Lung (tissue), 12 donors: Measurements from ENCODE around the gene ZSWIM4. TPM values are rescaled to one million over a fixed set of nuclear protein-coding genes. Genes with fewer than 3 reads are reported as not detected.

Experiments
- ATAC-seq: fragments of 200-7000 bp; cut with Tn5 transposase; one replicate; pipeline ENCODE4 v1.9.1; 2020; ENCODE audit warnings: moderate number of reproducible peaks; ENCODE audit not compliant: insufficient read depth, low FRiP score
- DNase-seq, 3 donors: peaks; one replicate each; pipeline ENCODE4 v3.0.0-alpha.2; 2013 to 2017
- H3K27ac ChIP-seq, 2 donors: one replicate each; pipeline ENCODE4 v1.5.1; 2013; ENCODE audit warnings: mild to moderate bottlenecking in 2 of 2, moderate library complexity in 2 of 2, control low read depth in 1 of 2, inconsistent platforms in 1 of 2, low read depth in 1 of 2, low read length in 1 of 2
- H3K27me3 ChIP-seq, 3 donors: one replicate each; pipeline ENCODE4 v1.5.1; 2013; ENCODE audit warnings: low read length in 2 of 3; ENCODE audit not compliant: control insufficient read depth in 3 of 3, insufficient read depth in 3 of 3
- H3K36me3 ChIP-seq, 4 donors: one replicate each; pipeline ENCODE4 v1.5.1; 2013; ENCODE audit warnings: low read length in 4 of 4, mild to moderate bottlenecking in 1 of 4, moderate library complexity in 1 of 4; ENCODE audit not compliant: control insufficient read depth in 4 of 4, insufficient read depth in 4 of 4
- H3K4me1 ChIP-seq, 5 donors: one replicate each; pipeline ENCODE4 v1.5.1; 2013; ENCODE audit warnings: low read length in 5 of 5, mild to moderate bottlenecking in 2 of 5, moderate library complexity in 1 of 5; ENCODE audit not compliant: control insufficient read depth in 5 of 5, insufficient read depth in 5 of 5
- H3K4me3 ChIP-seq: one replicate; pipeline ENCODE4 v1.5.1; 2013; ENCODE audit warnings: mild to moderate bottlenecking, control low read depth, moderate library complexity
- H3K9ac ChIP-seq, 2 donors: one replicate each; pipeline ENCODE4 v1.5.1; 2013; ENCODE audit warnings: low read length in 2 of 2, control low read depth in 1 of 2; ENCODE audit not compliant: insufficient read depth in 1 of 2
- H3K9me3 ChIP-seq, 4 donors: one replicate each; pipeline ENCODE4 v1.5.1; 2013; ENCODE audit warnings: low read length in 3 of 4, mild to moderate bottlenecking in 1 of 4, moderate library complexity in 1 of 4; ENCODE audit not compliant: control insufficient read depth in 4 of 4, insufficient read depth in 3 of 4
- CTCF ChIP-seq: IDR thresholded peaks from 2 replicates; pipeline ENCODE4 v1.5.1; 2012; ENCODE audit warnings: mild to moderate bottlenecking; ENCODE audit errors: control extremely low read depth, extremely low read depth
- WGBS, 2 donors: extraction: QIAGEN DNeasy Blood & Tissue Kit; methylation state at CpG; one replicate each; pipeline ENCODE4 v1.1.7; 2013; 5-methylcytosine and 5-hydroxymethylcytosine counted together
- polyA plus RNA-seq, 2 donors: library from polyadenylated mRNA; stranded (reverse); fragments of 200-250 nt; gene quantifications; one replicate each; pipeline ENCODE4 v1.2.1, GENCODE V29; 2013
- total RNA-seq, 2 donors: library from RNA; depleted of rRNA in 1 of 2; stranded (reverse); fragments of >200 nt in 1 of 2; gene quantifications; one replicate each; pipeline ENCODE4 v1.2.1, GENCODE V29; 2014 to 2021
- donor health status: control.
- donor health status: control.
- donor health status: Bipolar disorder and iron deficiency.
- donor health status: healthy.
- donor health status: DM: yes; HTN: yes; CAD: no.

ZSWIM4 gene
- total and polyA plus RNA-seq, 4 donors, result 3.7 to 10.5 (median 8.8) TPM

GRCh38 chr19:13823256-13823655 lies 28.0 kb downstream of the ZSWIM4 start:
- no peak for TF ChIP-seq CTCF
- Histone ChIP-seq H3K4me1 (peaks cover 0 to 4% (median 0%) of the 10 kb centered on the region in 5 donors), H3K4me3 (no peak overlapping the region), H3K9me3 (no peaks in the 10 kb centered on the region), H3K27ac (no peak overlapping the region), H3K27me3 (no peaks in the 10 kb centered on the region), H3K36me3 (peaks cover 0 to 14% (median 12%) of the 10 kb centered on the region in 4 donors), H3K9ac (no peak overlapping the region)
- no peak for ATAC-seq
- no peak for DNase-seq
- 64 to 68% methylated on average over 8 of the region's 8 CpGs for WGBS, 2 donors

GRCh38 chr19:13823901-13824300 lies 28.7 kb downstream of the ZSWIM4 start:
- H3K36me3 ChIP-seq, result peaks cover 0 to 16% (median 12%) of the 10 kb centered on the region in 4 donors

GRCh38 chr19:13824703-13825102 lies 29.5 kb downstream of the ZSWIM4 start:
- no peak for TF ChIP-seq CTCF
- Histone ChIP-seq H3K9me3 (no peaks in the 10 kb centered on the region), H3K27ac (no peak overlapping the region), H3K4me3 (no peak overlapping the region), H3K36me3 (peaks cover 0 to 16% (median 12%) of the 10 kb centered on the region in 4 donors), H3K9ac (no peak overlapping the region), H3K27me3 (no peaks in the 10 kb centered on the region), H3K4me1 (peaks cover 0 to 4% (median 0%) of the 10 kb centered on the region in 5 donors)
- ATAC-seq, result no peak
- no peak for DNase-seq

More at GRCh38 chr19:13823901-13824300, 28.7 kb downstream of the ZSWIM4 start:
- ATAC-seq, result no peak
- no peaks in the 10 kb centered on the region for H3K9me3 ChIP-seq
- H3K9ac ChIP-seq, result no peak overlapping the region
- TF ChIP-seq CTCF, result no peak
- peaks cover 0 to 4% (median 0%) of the 10 kb centered on the region in 5 donors for H3K4me1 ChIP-seq
- H3K27me3 ChIP-seq, result no peaks in the 10 kb centered on the region
- WGBS, 2 donors, result 79 to 92% methylated on average over 2 of the region's 2 CpGs
- no peak for DNase-seq
- H3K4me3 ChIP-seq, result no peak overlapping the region
- no peak overlapping the region for H3K27ac ChIP-seq
